G401 (cell line): Measurements from ENCODE around the gene ACADVL. TPM values are rescaled to one million over a fixed set of nuclear protein-coding genes. Genes with fewer than 3 reads are reported as not detected.

Experiments
- DNase-seq: peaks from one replicate; pipeline ENCODE4 v3.0.0-alpha.2; 2015; ENCODE audit warnings: low spot score
- in situ Hi-C: cut with HindIII; loops from 2 replicates; pipeline ENCODE4 v1.10.0; 2016; ENCODE audit warnings: low sequenced_read_pairs, mixed read lengths
- total RNA-seq: library from RNA; depleted of rRNA; stranded (reverse); fragments of >200 nt; shearing (Covaris generic); gene quantifications from 2 replicates; pipeline ENCODE4 v1.2.3, GENCODE V29; 2014

Gene ACADVL
- total RNA-seq, 1 experiment from 2014 or later: 405 TPM

DNA sequence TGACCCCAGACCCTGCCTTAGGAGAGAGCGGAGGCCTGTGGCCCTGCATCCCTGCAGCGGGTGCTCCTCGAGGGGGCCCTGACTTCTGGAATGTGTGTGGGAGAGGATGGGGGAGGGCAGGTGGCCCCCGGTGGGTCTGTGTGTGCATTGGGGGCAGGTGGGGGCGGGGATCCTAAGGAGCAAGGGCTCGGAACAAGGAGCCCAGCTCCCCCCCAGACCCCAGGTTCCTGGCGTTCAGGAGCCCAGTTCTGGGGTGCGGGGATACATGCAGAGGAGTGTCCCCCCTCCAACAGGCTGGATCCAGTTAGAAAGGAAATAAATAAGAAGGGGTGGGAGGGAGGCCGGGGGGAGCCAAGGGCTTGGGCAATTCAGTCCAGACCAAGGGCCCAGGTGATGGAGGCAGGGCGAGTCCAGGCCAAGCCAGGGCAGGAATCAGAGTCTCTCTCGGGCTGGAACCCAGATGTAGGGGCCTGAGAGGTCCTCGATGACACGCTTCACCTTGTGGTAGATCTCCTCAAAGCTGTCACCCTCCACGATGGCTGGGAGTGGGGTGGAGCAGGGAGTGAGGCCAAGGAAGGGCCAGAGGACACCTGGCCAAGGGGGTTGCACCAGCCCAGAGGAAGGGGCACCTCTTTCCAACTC is 29.3 kb upstream of the ACADVL start:
- DNase-seq: no peak
- in situ Hi-C loops: no loop called here

DNA sequence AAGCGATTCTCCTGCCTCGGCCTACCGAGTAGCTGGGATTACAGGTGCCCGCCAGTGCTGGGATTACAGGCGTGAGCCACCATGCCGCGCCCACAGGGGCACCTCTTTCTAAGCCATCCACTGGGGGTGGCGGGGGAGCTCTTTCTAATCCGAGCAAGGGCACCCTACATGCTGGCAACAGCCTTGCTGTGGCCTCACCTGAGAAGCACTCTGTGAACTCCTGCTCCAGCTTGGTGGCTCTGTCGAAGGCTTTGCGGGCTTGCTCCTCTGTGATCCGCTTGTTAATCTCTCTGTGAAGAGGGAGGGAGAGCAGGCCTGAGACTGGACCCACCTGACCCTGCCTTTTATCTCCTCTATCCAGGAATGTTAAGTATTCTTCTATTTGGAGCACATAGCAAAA is 28.7 kb upstream of the ACADVL start:
- DNase-seq: no peak
- in situ Hi-C loops: no loop called here

DNA sequence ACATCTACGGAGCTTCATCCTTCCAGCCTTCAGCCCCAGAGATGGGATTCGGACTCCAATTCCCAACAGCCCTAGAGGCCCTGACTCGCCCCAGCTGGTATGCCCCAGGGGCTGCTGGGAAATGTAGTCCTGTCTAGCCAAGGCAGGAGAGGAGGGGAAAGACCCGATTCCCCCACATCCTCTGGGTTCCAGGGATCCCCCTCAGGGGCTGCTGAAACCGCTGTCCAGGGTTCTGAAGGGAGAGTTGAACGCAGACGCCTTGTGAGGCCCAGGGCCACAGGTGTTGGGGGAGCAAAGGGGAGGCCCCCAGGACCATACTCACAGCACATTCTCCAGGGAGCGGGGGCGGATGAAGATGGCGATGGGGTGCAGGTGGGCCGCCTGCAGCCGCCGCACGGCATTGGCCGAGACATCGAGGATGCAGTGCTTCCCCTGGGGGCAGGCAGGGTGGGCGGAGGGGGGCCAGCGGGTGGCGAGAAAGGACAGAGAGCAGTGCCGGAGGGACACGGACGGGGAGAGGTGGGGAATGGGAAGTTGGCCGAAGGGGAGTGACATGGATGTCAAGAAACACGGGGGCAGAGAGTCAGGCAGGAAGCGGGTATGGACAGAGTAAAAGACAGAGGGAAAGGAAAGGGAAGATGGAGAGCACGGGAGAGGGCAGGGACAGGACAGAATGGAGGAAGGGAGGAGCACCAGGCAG is 28.0 kb upstream of the ACADVL start:
- in situ Hi-C loops: no loop called here
- peak; percentile 88 for DNase-seq

DNA sequence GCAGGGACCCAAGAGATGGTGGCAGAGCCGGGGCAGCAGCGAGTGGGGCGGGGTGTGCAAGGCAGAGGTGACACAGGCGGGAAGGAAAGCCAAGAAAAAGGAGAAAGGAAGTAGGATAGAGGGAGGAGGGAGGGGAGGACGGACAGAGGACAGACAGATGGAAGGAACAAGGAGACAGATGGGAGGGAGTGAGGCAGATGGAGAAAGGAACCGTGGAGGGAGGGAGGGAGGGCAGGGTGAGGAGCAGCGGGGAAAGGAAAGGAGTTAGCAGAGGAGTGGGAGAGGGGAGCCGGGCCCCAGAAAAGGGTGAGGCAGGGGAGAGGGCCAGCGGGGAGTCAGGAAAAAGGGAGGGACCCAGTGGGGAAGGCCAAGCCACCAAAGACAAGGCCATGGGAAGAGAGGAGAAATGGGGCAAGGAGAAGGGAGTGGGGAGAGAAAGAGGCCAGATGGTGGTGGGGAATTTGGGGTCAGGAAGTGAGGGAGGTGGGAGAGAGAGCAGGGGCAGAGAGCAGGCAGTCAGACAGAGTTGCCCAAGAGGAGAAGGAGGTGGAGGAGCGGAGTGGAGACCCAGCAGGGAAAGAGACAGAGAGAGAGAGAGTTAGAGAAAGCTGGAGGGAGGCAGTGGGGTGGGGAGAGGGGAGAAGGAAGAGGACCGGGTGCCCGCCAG is 27.3 kb upstream of the ACADVL start:
- DNase-seq: peak; percentile 58
- in situ Hi-C loops: no loop called here

DNA sequence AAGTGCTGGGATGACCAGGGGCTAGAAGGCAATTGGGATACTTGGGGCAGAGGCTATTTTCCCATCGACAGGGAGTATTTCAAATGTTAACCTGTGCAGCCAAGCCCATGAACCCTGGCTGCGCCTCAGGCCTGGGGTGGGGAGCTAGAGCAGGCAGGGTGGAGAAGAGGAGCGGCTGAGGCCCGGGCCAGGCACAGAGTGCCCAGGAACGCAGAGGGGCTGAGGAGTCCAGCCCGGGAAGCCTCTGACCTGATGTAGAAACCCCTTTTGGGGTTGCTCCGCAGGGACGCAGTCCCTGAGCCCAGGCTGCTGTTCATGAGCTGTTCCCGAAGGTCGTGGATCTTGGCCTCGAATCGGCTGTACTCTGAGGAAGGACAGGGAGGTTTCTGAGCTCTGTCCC is 23.8 kb upstream of the ACADVL start:
- DNase-seq: no peak
- in situ Hi-C loops: no loop called here

DNA sequence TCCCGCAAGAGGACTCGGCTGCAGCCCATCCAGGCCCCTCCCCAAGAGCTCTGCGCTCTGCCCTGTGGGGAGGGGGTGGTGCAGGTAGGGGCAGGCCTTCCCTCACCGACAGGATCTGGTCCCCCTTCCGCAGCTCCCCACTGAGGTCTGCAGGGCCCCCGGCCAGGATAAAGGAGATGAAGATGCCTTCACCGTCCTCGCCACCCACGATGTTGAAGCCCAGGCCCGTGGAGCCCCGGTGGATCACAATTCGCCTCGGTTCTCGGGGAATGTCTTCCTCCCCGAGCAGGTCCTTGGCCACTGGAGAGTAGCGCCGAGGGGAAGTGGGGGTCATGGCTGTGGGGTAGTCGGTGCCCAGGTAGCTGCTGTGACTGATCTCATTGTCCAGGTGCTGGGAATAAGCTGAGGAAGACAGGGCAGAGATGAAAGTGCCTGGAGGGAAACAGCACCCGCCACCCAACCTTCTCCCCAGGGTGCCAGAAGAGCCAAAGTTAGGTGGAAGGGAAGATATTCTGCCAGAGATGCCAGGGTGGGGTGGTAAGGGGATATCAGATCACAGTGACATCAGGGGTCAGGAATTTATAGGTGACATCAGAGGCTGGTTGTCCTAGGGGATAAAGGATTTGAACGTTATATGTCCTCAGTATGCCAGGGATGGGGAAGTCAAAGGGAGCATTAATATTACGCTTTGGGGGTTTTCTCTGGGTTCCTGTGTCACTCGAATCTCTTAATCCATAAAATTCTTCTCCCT is 22.9 kb upstream of the ACADVL start:
- in situ Hi-C loops: no loop called here
- DNase-seq: no peak

DNA sequence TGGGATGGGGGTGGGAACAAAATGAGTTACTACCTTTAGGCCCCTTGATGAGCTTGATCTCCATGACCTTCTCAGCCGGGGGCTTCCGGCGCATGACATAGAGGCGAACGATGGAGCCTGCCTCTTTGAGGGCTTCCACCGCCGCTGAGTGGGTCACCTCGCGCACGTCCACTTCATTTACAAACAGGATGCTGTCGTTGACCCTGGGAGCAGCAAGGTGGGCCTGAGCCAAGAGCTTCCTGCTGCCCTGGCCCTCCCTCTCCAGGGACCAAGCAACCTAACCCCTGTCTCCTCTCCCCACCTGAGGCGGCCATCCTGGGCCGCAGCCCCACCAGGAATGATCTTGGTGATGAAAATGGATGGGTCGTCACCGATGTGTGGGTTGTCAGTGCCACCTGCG is 16.3 kb upstream of the ACADVL start:
- in situ Hi-C loops: no loop called here

DNA sequence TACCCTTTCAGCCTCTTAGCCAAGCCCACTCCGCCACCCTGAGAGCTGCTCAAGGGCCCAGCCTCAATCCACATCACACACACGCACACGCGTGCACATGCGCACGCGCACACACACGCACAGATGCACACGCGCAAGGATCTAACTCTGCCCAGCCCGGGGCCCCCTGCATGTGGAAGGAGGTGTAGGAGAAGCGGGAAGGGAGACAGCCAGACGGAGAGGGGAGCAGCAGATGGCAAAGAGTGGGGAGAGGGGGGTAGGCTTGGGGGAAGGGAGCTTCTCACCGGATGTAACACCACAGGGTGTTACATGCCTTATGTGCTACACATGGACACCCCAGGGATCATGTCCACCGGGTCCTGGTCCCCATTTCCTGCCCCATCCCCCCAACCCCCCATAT is 15.4 kb upstream of the ACADVL start:
- in situ Hi-C loops: no loop called here
- DNase-seq: peak; percentile 73

More for the DNA sequence above, 16.3 kb upstream of the ACADVL start:
- no peak for DNase-seq

DNA sequence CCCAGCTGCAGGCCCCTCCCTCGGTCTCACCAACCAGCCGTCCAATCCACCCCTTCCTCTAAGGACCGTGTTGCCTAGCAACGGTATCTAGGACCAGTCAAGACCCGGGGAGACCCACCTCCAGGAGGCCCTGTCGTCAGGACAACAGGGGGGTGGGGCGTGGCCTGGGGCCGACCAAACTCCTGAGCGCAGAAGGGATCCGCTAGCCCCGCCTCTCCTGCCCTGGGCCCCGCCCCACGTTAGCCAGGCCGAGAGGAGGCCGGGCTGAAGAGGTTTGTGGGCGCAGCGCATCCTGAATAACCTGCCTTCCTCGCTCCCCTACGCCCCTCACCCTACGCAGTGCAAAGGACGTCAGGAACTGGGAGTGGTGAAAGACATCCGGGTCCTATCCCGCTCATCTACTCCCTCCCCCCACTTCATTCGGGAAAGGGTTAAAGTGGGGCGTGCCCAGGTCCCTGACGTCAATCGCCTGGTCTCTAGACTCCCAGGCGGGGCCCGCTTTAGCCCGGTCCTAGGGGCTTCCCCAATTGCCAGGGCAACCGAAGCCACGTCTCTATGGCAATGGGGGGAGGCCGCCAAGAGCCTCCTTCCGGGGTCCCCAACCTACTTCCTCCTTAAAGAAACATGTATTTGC is 14.8 kb upstream of the ACADVL start:
- in situ Hi-C loops: no loop called here
- peak; percentile 93 for DNase-seq

DNA sequence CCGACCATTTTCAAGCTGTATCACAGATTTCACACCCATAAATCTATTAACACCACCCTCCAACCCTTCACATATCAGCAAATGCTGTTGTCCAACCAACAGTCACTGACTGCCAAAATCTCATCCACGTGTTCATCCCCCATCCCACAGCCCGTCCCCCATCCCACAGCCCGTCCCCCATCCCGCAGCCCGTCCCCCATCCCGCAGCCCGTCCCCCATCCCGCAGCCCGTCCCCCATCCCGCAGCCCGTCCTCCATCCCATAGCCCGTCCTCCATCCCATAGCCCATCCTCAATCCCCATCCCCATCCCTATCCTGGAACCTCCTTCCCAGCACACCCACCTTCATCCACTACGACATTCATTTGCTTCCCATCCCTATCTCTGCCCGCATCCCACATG is 14.2 kb upstream of the ACADVL start:
- in situ Hi-C loops: no loop called here
- no peak for DNase-seq

DNA sequence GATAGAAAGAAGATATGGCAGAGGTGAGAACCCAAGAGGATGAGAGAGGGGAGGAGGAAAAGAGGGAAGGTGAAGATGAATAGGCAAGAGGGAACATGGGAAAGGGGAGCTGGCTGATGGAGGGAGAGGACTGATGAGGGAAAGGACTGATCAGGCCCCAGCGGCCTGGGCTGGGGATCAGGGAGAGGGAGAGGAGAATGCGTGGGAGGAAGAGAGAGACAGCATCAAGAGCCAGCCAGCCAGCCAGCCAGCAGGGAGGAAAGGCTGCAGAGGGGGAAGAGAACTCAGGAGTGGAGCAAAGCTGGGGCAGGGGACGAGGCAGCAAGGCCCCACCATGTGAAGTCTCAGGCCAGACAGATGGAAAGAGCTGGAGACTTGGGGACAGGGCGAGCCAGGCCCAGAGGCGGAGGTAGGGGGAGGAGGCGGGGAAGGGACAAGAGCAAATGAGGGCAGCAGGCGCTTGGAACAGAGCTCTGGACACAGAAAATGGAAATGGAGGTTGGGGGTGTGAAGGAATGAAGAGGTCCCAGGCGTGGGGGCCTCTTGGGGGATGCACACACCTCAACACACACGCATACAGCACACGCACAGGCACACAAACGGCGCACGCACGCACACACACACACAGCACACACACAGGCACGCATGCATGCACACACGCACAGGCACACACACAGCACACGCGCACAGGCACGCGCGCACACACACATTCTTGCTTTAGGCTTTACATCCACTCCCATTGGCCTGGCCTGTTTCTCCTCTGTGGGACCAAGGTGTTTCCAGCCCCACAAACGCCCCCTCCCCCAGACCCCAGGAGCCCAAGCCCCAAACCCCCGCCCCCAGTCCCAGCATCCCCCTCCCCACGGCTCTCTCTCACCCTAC is 12.4 kb upstream of the ACADVL start:
- peak; percentile 66 for DNase-seq
- in situ Hi-C loops: no loop called here

DNA sequence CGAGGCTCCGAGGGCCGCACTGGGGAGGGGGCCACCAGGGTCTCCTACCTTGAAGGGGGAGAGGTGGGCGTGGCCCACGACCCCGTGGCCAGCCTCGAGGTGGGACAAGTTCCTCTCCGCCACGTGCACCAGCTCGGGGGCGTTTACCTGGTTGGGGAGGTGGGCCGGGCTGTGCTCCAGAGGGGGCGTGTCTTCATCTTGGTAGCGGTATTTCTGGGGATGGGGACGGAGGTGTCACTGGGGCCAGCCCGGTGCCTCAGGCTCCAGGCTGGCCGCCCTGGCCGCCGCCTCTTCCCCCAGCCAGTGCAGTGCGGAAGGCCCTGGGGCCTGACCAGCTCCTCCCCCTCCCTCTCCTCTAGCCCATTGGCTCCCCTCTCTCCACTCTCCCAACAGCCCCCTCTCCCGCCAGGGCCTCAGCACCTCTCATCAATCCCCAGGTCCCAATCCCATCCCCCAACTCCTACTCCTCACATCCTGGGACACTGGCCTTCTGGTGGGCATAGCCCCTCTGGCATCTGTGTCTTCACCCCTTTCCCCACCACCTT is 11.6 kb upstream of the ACADVL start:
- in situ Hi-C loops: no loop called here
- DNase-seq: peak; percentile 54

DNA sequence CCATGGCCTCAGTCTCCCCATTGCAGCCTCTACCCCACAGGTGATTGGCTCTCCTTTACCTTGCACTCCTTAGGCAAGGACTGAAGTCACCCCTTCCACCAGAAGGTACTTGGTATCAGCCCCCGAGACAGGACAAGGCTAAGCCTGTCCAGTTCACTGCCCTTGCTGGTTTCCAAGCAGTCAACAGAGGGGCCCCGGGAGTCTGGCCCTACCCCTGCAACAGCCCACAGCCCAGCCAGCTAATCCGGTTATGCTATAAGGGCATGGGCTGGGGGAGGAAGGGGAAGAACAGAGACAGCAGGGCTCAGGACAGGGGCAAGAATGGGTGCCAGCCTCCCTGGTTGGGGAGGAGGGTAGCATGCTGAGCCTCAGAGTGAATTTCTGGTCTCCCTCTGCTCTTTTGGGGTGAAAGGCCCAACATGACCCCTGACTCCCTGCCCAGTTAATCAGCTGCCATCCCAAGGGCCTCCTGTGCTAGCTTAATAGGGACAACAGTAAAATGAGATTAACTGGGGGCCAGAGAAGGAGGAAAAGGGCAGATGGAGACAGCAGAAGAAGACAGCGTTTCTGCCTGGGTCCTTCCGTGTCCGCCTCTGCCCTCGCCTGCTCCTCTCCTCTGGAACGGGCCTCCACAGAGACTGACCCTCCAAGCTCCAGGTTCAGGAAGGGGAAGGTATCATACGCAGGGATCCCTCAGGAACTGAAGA is 10.8 kb upstream of the ACADVL start:
- no peak for DNase-seq
- in situ Hi-C loops: no loop called here

DNA sequence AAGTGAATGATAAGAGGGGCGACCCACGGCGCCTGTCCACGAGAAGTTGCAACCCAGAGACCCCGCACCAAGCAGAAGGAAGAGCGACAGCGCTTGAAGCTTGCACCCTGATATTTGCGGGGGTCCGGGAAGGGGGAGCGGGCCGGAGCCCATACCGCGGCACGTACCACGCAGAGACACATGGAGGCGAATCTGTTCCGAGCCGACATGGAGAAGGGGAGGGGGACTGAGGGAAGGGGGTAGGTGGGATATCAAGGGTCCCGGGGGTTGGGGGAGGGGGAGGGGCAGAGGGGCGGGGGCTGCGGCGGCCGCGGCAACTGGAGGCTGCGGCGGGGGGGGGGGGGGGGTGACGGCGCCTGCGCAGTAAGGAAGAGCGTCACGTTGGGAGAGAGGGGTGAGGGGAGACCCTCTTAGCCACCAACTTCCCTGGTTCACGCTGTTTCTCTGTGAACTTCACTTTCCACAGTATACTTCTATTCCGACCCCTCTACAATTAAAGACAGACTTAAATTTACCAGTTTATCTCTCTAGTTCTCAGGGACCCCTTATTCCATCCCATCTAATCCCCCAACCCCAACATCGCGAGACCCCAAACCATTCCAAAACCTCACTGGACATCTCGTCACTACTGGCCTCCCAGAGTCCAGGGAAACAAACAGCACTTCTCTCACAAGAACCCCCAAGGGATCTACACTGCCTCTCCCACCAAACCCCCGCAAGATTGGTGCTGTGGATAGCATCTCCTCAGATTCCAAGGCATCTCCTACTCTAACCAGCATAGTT is 8.1 kb upstream of the ACADVL start:
- DNase-seq: peak; percentile 6
- in situ Hi-C loops: no loop called here

DNA sequence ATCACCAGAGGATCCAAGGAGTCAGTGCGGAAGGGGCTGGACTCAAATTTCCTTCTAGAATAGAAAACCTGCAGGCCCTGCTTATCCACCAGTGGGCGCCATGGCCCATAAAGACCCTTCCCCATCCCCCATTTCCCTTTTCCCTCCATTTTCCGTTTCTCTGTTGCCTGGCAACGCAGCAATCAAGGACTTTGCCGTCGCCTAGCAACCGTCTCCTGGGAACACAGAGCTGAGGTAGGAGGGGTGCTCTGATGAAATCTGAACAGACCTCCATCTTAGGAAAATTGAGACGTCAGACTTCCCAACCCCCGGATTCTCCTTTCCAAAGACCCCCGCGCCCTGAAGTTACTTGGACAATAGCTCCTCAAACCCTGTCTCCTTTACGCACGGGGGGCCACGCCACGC is 5.8 kb upstream of the ACADVL start:
- in situ Hi-C loops: no loop called here
- peak; percentile 86 for DNase-seq

DNA sequence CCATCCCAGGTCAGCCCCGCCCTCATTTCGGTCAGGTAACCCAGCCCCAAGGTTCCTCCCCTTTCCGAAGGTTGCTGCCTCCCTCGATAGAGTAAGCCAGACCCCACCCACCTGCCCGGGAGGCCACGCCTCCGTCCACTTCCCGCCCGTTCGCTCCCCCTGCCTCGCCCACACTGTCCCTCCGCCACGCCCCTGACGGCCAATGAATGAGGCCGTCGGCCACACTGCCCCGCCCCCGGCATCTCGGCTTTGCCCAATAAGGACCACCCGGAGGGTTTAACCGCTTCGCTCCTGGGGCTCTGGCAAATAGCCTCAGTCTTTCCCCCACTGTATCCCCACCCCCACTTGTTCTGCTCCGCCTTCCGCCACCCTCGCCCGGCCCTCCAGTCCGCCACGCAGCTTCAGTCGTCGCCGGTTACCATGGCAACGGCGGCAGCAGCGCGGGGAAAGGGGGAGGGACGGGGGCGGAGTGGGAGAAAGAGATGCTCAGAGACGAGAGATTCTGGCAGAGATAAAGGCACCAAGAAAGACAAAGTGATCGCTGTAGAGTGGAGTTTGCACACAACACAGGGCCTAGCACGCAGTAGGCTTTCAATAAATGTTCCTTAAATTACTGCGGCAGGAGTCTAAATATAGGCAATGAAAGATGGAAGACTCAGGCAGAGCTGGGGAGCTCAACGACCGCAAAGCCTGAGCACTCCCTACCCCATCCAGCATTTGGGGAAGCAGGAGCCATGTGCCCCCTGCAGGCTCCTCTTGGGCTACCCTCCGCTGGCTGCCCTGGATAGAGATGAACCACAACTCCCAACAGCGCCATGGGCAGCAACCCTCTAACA is 5.2 kb upstream of the ACADVL start:
- DNase-seq: peak; percentile 98
- in situ Hi-C loops: no loop called here
